Measurements from ENCODE around the gene FTO. TPM values are rescaled to one million over a fixed set of nuclear protein-coding genes. Genes with fewer than 3 reads are reported as not detected.

Gene FTO
- total and polyA plus RNA-seq, 2 of the 8 experiments (the other 6 are each of a cell fraction or from before 2014, with no cell fraction given): 34.5 to 59.8 TPM

- no peak overlapping the region for H3K23ac ChIP-seq (ENCODE audit: insufficient read length)
- POLR2A ChIA-PET (ENCODE audit: partially characterized antibody): interaction anchor here (1.2 kb wide), 1 partner anchor 34 kb away, joined by 3 read pairs; no protein-coding TSS in a partner anchor
- TF ChIP-seq BRCA1 (IDR thresholded peaks at IDR 0.05; ENCODE audit: low read depth, low read length) (no peak), KDM1A (IDR thresholded peaks at IDR 0.05; ENCODE audit: borderline replicate concordance, low read length) (no peak), JUND (IDR thresholded peaks at IDR 0.05; ENCODE audit: low read length) (no peak), KDM4A (IDR thresholded peaks at IDR 0.05; ENCODE audit: low read depth, low read length, severe bottlenecking) (no peak), ASH2L (IDR thresholded peaks at IDR 0.05; ENCODE audit: low read length) (no peak), SUZ12 (IDR thresholded peaks at IDR 0.05; ENCODE audit: low read length) (no peak), SP1 (IDR thresholded peaks at IDR 0.05; ENCODE audit: low read depth, low read length) (no peak), YY1 (IDR thresholded peaks at IDR 0.05; ENCODE audit: low read depth, low read length) (no peak)
- TF ChIP-seq, protein P1, sequence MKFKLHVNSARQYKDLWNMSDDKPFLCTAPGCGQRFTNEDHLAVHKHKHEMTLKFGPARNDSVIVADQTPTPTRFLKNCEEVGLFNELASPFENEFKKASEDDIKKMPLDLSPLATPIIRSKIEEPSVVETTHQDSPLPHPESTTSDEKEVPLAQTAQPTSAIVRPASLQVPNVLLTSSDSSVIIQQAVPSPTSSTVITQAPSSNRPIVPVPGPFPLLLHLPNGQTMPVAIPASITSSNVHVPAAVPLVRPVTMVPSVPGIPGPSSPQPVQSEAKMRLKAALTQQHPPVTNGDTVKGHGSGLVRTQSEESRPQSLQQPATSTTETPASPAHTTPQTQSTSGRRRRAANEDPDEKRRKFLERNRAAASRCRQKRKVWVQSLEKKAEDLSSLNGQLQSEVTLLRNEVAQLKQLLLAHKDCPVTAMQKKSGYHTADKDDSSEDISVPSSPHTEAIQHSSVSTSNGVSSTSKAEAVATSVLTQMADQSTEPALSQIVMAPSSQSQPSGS (IDR thresholded peaks at IDR 0.05; ENCODE audit: low read length): no peak
- TF ChIP-seq, protein P2, sequence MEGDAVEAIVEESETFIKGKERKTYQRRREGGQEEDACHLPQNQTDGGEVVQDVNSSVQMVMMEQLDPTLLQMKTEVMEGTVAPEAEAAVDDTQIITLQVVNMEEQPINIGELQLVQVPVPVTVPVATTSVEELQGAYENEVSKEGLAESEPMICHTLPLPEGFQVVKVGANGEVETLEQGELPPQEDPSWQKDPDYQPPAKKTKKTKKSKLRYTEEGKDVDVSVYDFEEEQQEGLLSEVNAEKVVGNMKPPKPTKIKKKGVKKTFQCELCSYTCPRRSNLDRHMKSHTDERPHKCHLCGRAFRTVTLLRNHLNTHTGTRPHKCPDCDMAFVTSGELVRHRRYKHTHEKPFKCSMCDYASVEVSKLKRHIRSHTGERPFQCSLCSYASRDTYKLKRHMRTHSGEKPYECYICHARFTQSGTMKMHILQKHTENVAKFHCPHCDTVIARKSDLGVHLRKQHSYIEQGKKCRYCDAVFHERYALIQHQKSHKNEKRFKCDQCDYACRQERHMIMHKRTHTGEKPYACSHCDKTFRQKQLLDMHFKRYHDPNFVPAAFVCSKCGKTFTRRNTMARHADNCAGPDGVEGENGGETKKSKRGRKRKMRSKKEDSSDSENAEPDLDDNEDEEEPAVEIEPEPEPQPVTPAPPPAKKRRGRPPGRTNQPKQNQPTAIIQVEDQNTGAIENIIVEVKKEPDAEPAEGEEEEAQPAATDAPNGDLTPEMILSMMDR (IDR thresholded peaks at IDR 0.05; ENCODE audit: control extremely low read depth in 1 of 3, insufficient read depth in 1 of 3, low read depth in 1 of 3, low read length in 3 of 3): no peak
Measured at GRCh38 chr16:53995378-53995777, 291.4 kb downstream of the FTO start.

More at GRCh38 chr16:53995378-53995777, 291.4 kb downstream of the FTO start:
- Histone ChIP-seq H2BK5ac (ENCODE audit: low read depth, low read length) (no peak overlapping the region), H2AFZ (ENCODE audit: low read length) (no peak overlapping the region), H3K14ac (ENCODE audit: insufficient read length) (no peak overlapping the region), H2BK12ac (ENCODE audit: low read depth, low read length) (no peak overlapping the region), H4K20me1 (replicated peaks in 1 of 2; ENCODE audit: control insufficient read depth in 1 of 2, insufficient read depth in 2 of 2, low read length in 2 of 2) (no peaks in the 10 kb centered on the region), H3K23me2 (ENCODE audit: low read depth, low read length) (no peaks in the 10 kb centered on the region), H3K79me1 (ENCODE audit: low read depth, low read length) (no peaks in the 10 kb centered on the region), H2BK15ac (ENCODE audit: low read length) (no peak overlapping the region), H4K91ac (replicated peaks; ENCODE audit: insufficient read length, low read length) (no peak overlapping the region), H2AK5ac (ENCODE audit: low read depth, low read length) (no peak overlapping the region), H4K5ac (ENCODE audit: insufficient read length, low read depth, low read length) (no peak overlapping the region), H3K4me2 (ENCODE audit: insufficient read depth in 1 of 2, low read depth in 2 of 2, low read length in 2 of 2) (no peak overlapping the region), H3K18ac (ENCODE audit: extremely low read depth, low read length) (no peak overlapping the region), H3K4me1 (replicated peaks in 1 of 4; ENCODE audit: control insufficient read depth in 3 of 4, insufficient read depth in 4 of 4, low read length in 3 of 4) (peaks cover 0 to 15% (median 4%) of the 10 kb centered on the region in 4 experiments; a peak in 3 of 7 replicates), H3K27me3 (replicated peaks in 1 of 4; ENCODE audit: control insufficient read depth in 3 of 4, extremely low read depth in 1 of 4, insufficient read depth in 3 of 4, low read length in 3 of 4) (no peaks in the 10 kb centered on the region), H4K8ac (ENCODE audit: extremely low read depth, insufficient read depth, low read length) (no peak overlapping the region), H3K27ac (ENCODE audit: low read depth, low read length) (no peak overlapping the region), H2BK120ac (replicated peaks; ENCODE audit: low read depth, low read length) (no peak overlapping the region), H3K36me3 (ENCODE audit: control insufficient read depth in 2 of 4, insufficient read depth in 4 of 4, low read length in 3 of 4) (no peaks in the 10 kb centered on the region), H3K9ac (replicated peaks in 1 of 4; ENCODE audit: extremely low read depth in 1 of 4, low read depth in 3 of 4, low read length in 3 of 4) (no peak overlapping the region), H3K79me2 (ENCODE audit: control insufficient read depth in 1 of 2, insufficient read depth in 2 of 2, low read length in 2 of 2) (no peaks in the 10 kb centered on the region), H3K4me3 (ENCODE audit: extremely low read depth in 1 of 4, insufficient read depth in 2 of 4, low read depth in 3 of 4, low read length in 4 of 4) (no peak overlapping the region), H3K9me3 (ENCODE audit: insufficient read depth in 2 of 2, low read depth in 1 of 2, low read length in 1 of 2) (no peaks in the 10 kb centered on the region), H3K56ac (replicated peaks; ENCODE audit: insufficient read length, low read depth, low read length) (no peak overlapping the region), H2BK20ac (ENCODE audit: low read length) (no peak overlapping the region), H3K4ac (replicated peaks; ENCODE audit: insufficient read length, low read depth, low read length) (no peak overlapping the region)
- DNase-seq (ENCODE audit: low read depth in 1 of 2, low spot score in 2 of 2) (no peak), FAIRE-seq (no peak)
- CTCF ChIA-PET (ENCODE audit: partially characterized antibody): interaction anchor here (0.6 kb wide), 1 partner anchor 935 kb away, joined by 3 read pairs; the partner anchor contains the start of gene IRX5
- 92% methylated on average over 6 of the region's 6 CpGs; no CpG with 5 or more reads in 1 of the 2 experiments for WGBS, 2 experiments (ENCODE audit: extremely low coverage in 1 of 2, insufficient coverage in 1 of 2, insufficient read length in 1 of 2, insufficient replicate concordance in 2 of 2, low coverage in 1 of 2, low lambda C conversion rate in 2 of 2, missing lambda C conversion rate in 1 of 2)

All from H1 (cell line).